CD14-positive monocyte (primary cell): ENCODE measurements around the gene KCNC1. TPM values are rescaled to one million over a fixed set of nuclear protein-coding genes. Genes with fewer than 3 reads are reported as not detected.

Experiments used
- DNase-seq, 3 donors: peaks; one replicate each; pipeline ENCODE4 v3.0.0-alpha.2; 2011 to 2022
- H2AFZ ChIP-seq: 2 replicates; pipeline ENCODE4 v1.6.0; 2012; ENCODE audit warnings: mild to moderate bottlenecking, low read depth, low read length, inconsistent platforms; ENCODE audit not compliant: insufficient read depth, poor library complexity, severe bottlenecking
- H3K27ac ChIP-seq, 2 donors: 1 replicate in 1 of 2; 2 replicates in 1 of 2; pipeline ENCODE4 v1.5.1; 2012 to 2013; ENCODE audit warnings: low read length in 2 of 2, control low read depth in 1 of 2, inconsistent platforms in 1 of 2, low read depth in 1 of 2, mild to moderate bottlenecking in 1 of 2
- H3K27me3 ChIP-seq, 2 donors: one replicate each; pipeline versions ENCODE4 v1.6.0 to v1.6.1; 2011 to 2013; ENCODE audit warnings: low read length in 2 of 2; ENCODE audit not compliant: control insufficient read depth in 2 of 2, insufficient read depth in 2 of 2
- H3K36me3 ChIP-seq, 2 donors: replicated peaks in 1 of 2; 1 replicate in 1 of 2; 2 replicates in 1 of 2; pipeline versions ENCODE4 v1.5.1 to v1.6.1; 2012 to 2013; ENCODE audit warnings: low read length in 2 of 2, control low read depth in 1 of 2, inconsistent platforms in 1 of 2, mild to moderate bottlenecking in 1 of 2; ENCODE audit not compliant: insufficient read depth in 2 of 2, control insufficient read depth in 1 of 2
- H3K4me1 ChIP-seq, 2 donors: 1 replicate in 1 of 2; 2 replicates in 1 of 2; pipeline versions ENCODE4 v1.5.1 to v1.6.1; 2012 to 2013; ENCODE audit warnings: low read length in 2 of 2, control low read depth in 1 of 2, inconsistent platforms in 1 of 2, mild to moderate bottlenecking in 1 of 2, moderate library complexity in 1 of 2; ENCODE audit not compliant: insufficient read depth in 2 of 2, control insufficient read depth in 1 of 2
- H3K4me2 ChIP-seq: replicated peaks from 2 replicates; pipeline ENCODE3; 2012; ENCODE audit warnings: low read length, moderate library complexity, mild to moderate bottlenecking; ENCODE audit not compliant: poor library complexity, severe bottlenecking; ENCODE audit errors: extremely low read depth
- H3K4me3 ChIP-seq, 3 experiments: fragments of 200-600 bp in 1 of 3; sonication (generic) in 1 of 3; replicated peaks in 1 of 3; 1 replicate in 2 of 3; 2 replicates in 1 of 3; pipeline ENCODE4 v1.5.1; 2011 to 2013; ENCODE audit warnings: low read length in 3 of 3, mild to moderate bottlenecking in 3 of 3, control low read depth in 2 of 3, low read depth in 2 of 3, inconsistent platforms in 1 of 3, moderate library complexity in 1 of 3
- H3K79me2 ChIP-seq: 2 replicates; pipeline ENCODE4 v1.6.0; 2012; ENCODE audit warnings: mild to moderate bottlenecking, control low read depth, inconsistent platforms, low read length, moderate library complexity; ENCODE audit not compliant: insufficient read depth
- H3K9ac ChIP-seq: 2 replicates; pipeline ENCODE4 v1.6.0; 2017; ENCODE audit warnings: low read length, mild to moderate bottlenecking; ENCODE audit not compliant: insufficient read depth, poor library complexity, severe bottlenecking
- H3K9me3 ChIP-seq, 2 donors: replicated peaks in 1 of 2; 1 replicate in 1 of 2; 2 replicates in 1 of 2; pipeline versions ENCODE4 v1.5.1 to v1.6.1; 2012 to 2013; ENCODE audit warnings: low read length in 2 of 2, control low read depth in 1 of 2; ENCODE audit not compliant: control insufficient read depth in 1 of 2, insufficient read depth in 1 of 2
- H4K20me1 ChIP-seq: 2 replicates; pipeline ENCODE4 v1.6.0; 2012; ENCODE audit warnings: mild to moderate bottlenecking, low read length, control low read depth, moderate library complexity; ENCODE audit not compliant: insufficient read depth
- H3K27ac Mint-ChIP-seq, 7 donors: one replicate each; pipeline ENCODE4 v1.8.0; 2020; ENCODE audit warnings: mild to moderate bottlenecking in 7 of 7, mixed read lengths in 7 of 7, moderate library complexity in 6 of 7, inconsistent platforms in 2 of 7
- H3K27me3 Mint-ChIP-seq, 3 donors: one replicate each; pipeline ENCODE4 v1.8.0; 2021 to 2022; ENCODE audit warnings: low read depth in 3 of 3, mild to moderate bottlenecking in 3 of 3, mixed read lengths in 3 of 3, moderate library complexity in 3 of 3, inconsistent platforms in 1 of 3
- H3K36me3 Mint-ChIP-seq, 2 donors: one replicate each; pipeline ENCODE4 v1.8.0; 2020; ENCODE audit warnings: mixed read lengths in 2 of 2, inconsistent platforms in 1 of 2, mild to moderate bottlenecking in 1 of 2
- H3K4me1 Mint-ChIP-seq: one replicate; pipeline ENCODE4 v1.8.0; 2020; ENCODE audit warnings: mild to moderate bottlenecking, mixed read lengths
- H3K4me3 Mint-ChIP-seq, 2 donors: one replicate each; pipeline ENCODE4 v1.8.0; 2020; ENCODE audit warnings: mild to moderate bottlenecking in 2 of 2, mixed read lengths in 2 of 2, moderate library complexity in 1 of 2
- H3K9me3 Mint-ChIP-seq, 7 donors: one replicate each; pipeline ENCODE4 v1.8.0; 2020 to 2022; ENCODE audit warnings: mixed read lengths in 7 of 7, mild to moderate bottlenecking in 6 of 7, moderate library complexity in 6 of 7, inconsistent platforms in 2 of 7
- WGBS: methylation state at CpG from one replicate; pipeline ENCODE4 v1.1.5; 2013; ENCODE audit warnings: missing lambda C conversion rate; ENCODE audit not compliant: insufficient coverage; 5-methylcytosine and 5-hydroxymethylcytosine counted together
- intact Hi-C, 2 donors: fragments of 100-400 bp; cut with micrococcal nuclease; formaldehyde crosslinking; loops; one replicate each; pipeline versions ENCODE4 v1.15.0 to v1.15.1; 2023
- polyA minus RNA-seq: library from RNA; depleted of rRNA, polyadenylated mRNA; stranded (reverse); fragments of >200 nt; gene quantifications from 2 replicates; pipeline ENCODE4 v1.2.3, GENCODE V29; 2012
- polyA plus RNA-seq, 3 donors: library from polyadenylated mRNA; depleted of rRNA in 1 of 3; unstranded in 2 of 3; stranded (reverse) in 1 of 3; fragments of 300-500 nt in 2 of 3; fragments of >200 nt in 1 of 3; fragmentation: Illumina TruSeq in 2 of 3; gene quantifications; 1 replicate in 2 of 3; 2 replicates in 1 of 3; pipeline ENCODE4 v1.2.3, GENCODE V29; 2012 to 2021
- total RNA-seq, 12 experiments: library from RNA in 1 of 12; stranded (reverse) in 1 of 12; fragments of 120-200 nt in 1 of 12; gene quantifications; one replicate each; pipeline ENCODE4 v1.2.4 and lab custom pipeline; 2013 to 2026; ENCODE audit warnings: mixed read lengths in 6 of 12, inconsistent platforms in 1 of 12
- TF ChIP-seq, protein P1 (sequence below): fragments of 200-600 bp; IDR thresholded peaks from one replicate; pipeline ENCODE4 v1.8.0; 2022; ENCODE audit warnings: antibody characterized with exemption, mild to moderate bottlenecking

The KCNC1 gene
- total RNA-seq (2013): not detected
- polyA plus RNA-seq (not detected), polyA minus RNA-seq (0.14 TPM in 1 of 2 replicates, not detected in the other), total RNA-seq (lab: John Stamatoyannopoulos, UW) (0 to 2.8 (median 0.08) reads per million in 11 experiments)

DNA sequence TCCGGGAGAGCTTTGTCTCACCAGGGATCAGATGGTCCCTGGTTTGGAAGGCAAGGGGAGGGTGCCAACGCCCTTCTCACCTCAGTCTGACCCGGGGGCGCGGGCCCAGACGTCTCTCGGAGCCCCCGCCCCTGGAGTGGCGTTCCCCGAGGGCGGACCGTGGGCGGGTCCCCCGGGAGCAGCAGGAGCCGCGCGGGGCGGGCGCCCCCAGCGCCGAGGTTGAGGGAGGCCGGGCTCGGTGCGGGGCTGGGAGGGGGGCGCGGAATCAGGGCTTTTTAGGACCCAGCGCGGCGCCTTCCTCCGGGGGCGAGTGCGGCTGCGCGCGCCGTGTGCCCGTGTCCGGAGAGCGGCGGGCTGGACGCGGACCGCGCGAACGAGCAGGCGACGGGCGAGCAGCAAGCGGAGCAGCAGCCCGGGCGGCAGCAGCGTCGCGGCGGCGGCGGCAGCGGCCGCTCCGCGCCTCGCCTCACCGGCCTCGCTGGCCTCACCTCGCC is at the start of gene KCNC1:
Gene KCNC1 (plus strand): TSS at position 364 of the 494 bp plus-strand sequence. CDS start 1,222 bp downstream, outside the sequence.
- Mint-ChIP-seq H3K27ac (no peak within 1 kb of the TSS), H3K27me3 (peaks cover 32 to 48% (median 35%) of the 10 kb centered on the region in 3 donors), H3K36me3 (peaks cover 0 to 4% of the 10 kb centered on the region in 2 donors), H3K4me1 (no peaks in the 10 kb centered on the region), H3K9me3 (peaks cover 0 to 14% (median 3%) of the 10 kb centered on the region in 7 donors), H3K4me3 (peak within 1 kb of the TSS in 1 of 2 donors; percentile 75)
- Histone ChIP-seq H3K4me3 (no peak within 1 kb of the TSS), H3K79me2 (no peaks in the 10 kb centered on the region), H3K27me3 (peaks cover 18 to 61% of the 10 kb centered on the region in 2 donors), H3K4me1 (no peaks in the 10 kb centered on the region), H2AFZ (no peak within 1 kb of the TSS), H3K9ac (no peak within 1 kb of the TSS), H3K27ac (no peak within 1 kb of the TSS), H3K4me2 (no peak within 1 kb of the TSS), H3K9me3 (peaks cover 3 to 15% of the 10 kb centered on the region in 2 donors), H4K20me1 (no peaks in the 10 kb centered on the region), H3K36me3 (no peaks in the 10 kb centered on the region)
- intact Hi-C loops: loop anchor here in 1 of 2 donors (5.0 kb wide), 1 partner anchor 243 kb away; no protein-coding TSS in a partner anchor
- TF ChIP-seq, protein P1, sequence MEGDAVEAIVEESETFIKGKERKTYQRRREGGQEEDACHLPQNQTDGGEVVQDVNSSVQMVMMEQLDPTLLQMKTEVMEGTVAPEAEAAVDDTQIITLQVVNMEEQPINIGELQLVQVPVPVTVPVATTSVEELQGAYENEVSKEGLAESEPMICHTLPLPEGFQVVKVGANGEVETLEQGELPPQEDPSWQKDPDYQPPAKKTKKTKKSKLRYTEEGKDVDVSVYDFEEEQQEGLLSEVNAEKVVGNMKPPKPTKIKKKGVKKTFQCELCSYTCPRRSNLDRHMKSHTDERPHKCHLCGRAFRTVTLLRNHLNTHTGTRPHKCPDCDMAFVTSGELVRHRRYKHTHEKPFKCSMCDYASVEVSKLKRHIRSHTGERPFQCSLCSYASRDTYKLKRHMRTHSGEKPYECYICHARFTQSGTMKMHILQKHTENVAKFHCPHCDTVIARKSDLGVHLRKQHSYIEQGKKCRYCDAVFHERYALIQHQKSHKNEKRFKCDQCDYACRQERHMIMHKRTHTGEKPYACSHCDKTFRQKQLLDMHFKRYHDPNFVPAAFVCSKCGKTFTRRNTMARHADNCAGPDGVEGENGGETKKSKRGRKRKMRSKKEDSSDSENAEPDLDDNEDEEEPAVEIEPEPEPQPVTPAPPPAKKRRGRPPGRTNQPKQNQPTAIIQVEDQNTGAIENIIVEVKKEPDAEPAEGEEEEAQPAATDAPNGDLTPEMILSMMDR: no peak
- WGBS: under 1% methylated on average over 66 of the region's 66 CpGs
- no peak for DNase-seq

DNA sequence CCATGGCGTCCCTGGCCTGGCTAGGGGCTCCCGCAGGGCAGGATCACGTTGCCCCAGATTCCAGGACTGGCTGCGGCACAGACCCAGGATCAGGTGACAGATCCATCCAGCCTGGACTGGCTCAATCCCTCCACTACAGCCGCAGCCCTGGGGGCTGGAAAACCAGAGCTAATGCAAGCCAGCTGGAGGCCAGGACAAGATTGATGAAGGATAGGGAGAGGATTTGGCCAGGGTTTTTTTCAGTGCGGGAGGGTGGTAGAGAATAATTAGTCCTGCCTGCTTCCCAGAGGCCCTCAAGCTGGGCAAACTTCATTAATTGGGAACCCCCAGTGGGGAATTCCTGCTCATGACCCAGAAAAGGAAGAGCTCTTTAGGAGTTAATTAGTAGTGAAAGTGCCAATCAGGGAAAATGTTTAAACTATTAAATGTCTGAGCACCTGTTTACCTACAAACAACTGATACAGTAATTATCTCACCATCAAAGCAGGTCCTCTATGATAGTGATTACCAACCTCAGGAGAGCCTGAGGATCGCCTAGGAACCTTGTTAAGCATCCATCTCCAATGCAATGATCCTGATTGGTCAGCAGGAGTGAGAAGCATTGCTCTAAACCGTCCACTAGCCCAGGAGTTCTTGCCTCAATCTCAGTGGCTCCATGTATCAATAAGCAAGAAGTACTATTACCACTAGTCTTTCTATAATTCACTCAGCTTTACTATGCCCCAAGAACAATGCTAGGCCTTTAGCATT is 48.2 kb upstream of the KCNC1 start:
- TF ChIP-seq, protein P1: no peak
- Histone ChIP-seq H3K79me2 (no peaks in the 10 kb centered on the region), H3K27me3 (no peaks in the 10 kb centered on the region), H3K9me3 (no peaks in the 10 kb centered on the region), H3K4me1 (no peaks in the 10 kb centered on the region), H3K36me3 (no peaks in the 10 kb centered on the region), H4K20me1 (no peaks in the 10 kb centered on the region), H3K9ac (no peak overlapping the region), H3K27ac (no peak overlapping the region), H3K4me3 (no peak overlapping the region), H2AFZ (no peak overlapping the region), H3K4me2 (no peak overlapping the region)
- peaks cover 0 to 2% (median 0%) of the 10 kb centered on the region in 7 donors for H3K9me3 Mint-ChIP-seq
- 59% methylated on average over 6 of the region's 8 CpGs for WGBS
- DNase-seq: no peak
- intact Hi-C loops: no loop called here
- no peaks in the 10 kb centered on the region for H3K36me3 Mint-ChIP-seq
- no peak overlapping the region for H3K4me3 Mint-ChIP-seq
- H3K27ac Mint-ChIP-seq: no peak overlapping the region
- H3K4me1 Mint-ChIP-seq: no peaks in the 10 kb centered on the region
- H3K27me3 Mint-ChIP-seq: peaks cover 4 to 12% (median 10%) of the 10 kb centered on the region in 3 donors
